H9 (cell line): Measurements from ENCODE around the gene ABCA1. TPM values are rescaled to one million over a fixed set of nuclear protein-coding genes. Genes with fewer than 3 reads are reported as not detected.

ENCODE experiments used
- DNase-seq: peaks from one replicate; pipeline ENCODE4 v3.0.0-alpha.2; 2017
- H2AFZ ChIP-seq: one replicate; pipeline ENCODE4 v1.6.1; 2013; ENCODE audit warnings: mild to moderate bottlenecking, low read length, control low read depth, moderate library complexity
- H2AK5ac ChIP-seq: 2 replicates; pipeline ENCODE4 v1.6.1; 2013; ENCODE audit warnings: low read length, control low read depth, mixed read lengths; ENCODE audit not compliant: insufficient read length
- H2BK120ac ChIP-seq: one replicate; pipeline ENCODE4 v1.6.1; 2013; ENCODE audit warnings: low read depth, mild to moderate bottlenecking, low read length, control low read depth, inconsistent platforms; ENCODE audit not compliant: poor library complexity, severe bottlenecking
- H2BK12ac ChIP-seq: 2 replicates; pipeline ENCODE4 v1.6.1; 2013; ENCODE audit warnings: low read length, control low read depth, mixed read lengths, low read depth; ENCODE audit not compliant: insufficient read length
- H2BK15ac ChIP-seq: 2 replicates; pipeline ENCODE4 v1.6.1; 2013; ENCODE audit warnings: low read depth, low read length, control low read depth
- H2BK20ac ChIP-seq: one replicate; pipeline ENCODE4 v1.6.1; 2013; ENCODE audit warnings: low read depth, mild to moderate bottlenecking, low read length, control low read depth, inconsistent platforms; ENCODE audit not compliant: poor library complexity, severe bottlenecking
- H2BK5ac ChIP-seq: 2 replicates; pipeline ENCODE4 v1.6.1; 2013; ENCODE audit warnings: low read length, control low read depth, mixed read lengths; ENCODE audit not compliant: insufficient read length
- H3K14ac ChIP-seq: 2 replicates; pipeline ENCODE4 v1.6.1; 2013; ENCODE audit warnings: low read length, control low read depth; ENCODE audit not compliant: insufficient read depth
- H3K18ac ChIP-seq: 2 replicates; pipeline ENCODE4 v1.6.1; 2013; ENCODE audit warnings: low read depth, mild to moderate bottlenecking, mixed read lengths, low read length, control low read depth; ENCODE audit not compliant: insufficient read length
- H3K23ac ChIP-seq: 2 replicates; pipeline ENCODE4 v1.6.1; 2013; ENCODE audit warnings: low read length, control low read depth, mixed read lengths, low read depth; ENCODE audit not compliant: insufficient read length
- H3K23me2 ChIP-seq: 2 replicates; pipeline ENCODE4 v1.6.1; 2013; ENCODE audit warnings: low read depth, mild to moderate bottlenecking, mixed read lengths, low read length, control low read depth; ENCODE audit not compliant: insufficient read length, poor library complexity, severe bottlenecking
- H3K27ac ChIP-seq: 2 replicates; pipeline ENCODE4 v1.5.1; 2013; ENCODE audit warnings: low read length, control low read depth, mixed read lengths, low read depth; ENCODE audit not compliant: insufficient read length
- H3K27me3 ChIP-seq: 2 replicates; pipeline ENCODE4 v1.6.1; 2013; ENCODE audit warnings: low read length, control low read depth, inconsistent platforms; ENCODE audit not compliant: insufficient read depth
- H3K4ac ChIP-seq: 2 replicates; pipeline ENCODE4 v1.6.1; 2013; ENCODE audit warnings: low read depth, mild to moderate bottlenecking, control low read depth, inconsistent platforms, low read length, moderate library complexity
- H3K4me1 ChIP-seq: 2 replicates; pipeline ENCODE4 v1.6.1; 2013; ENCODE audit warnings: low read length, control low read depth, inconsistent platforms; ENCODE audit not compliant: insufficient read depth
- H3K4me2 ChIP-seq: 2 replicates; pipeline ENCODE4 v1.6.1; 2013; ENCODE audit warnings: low read length, control low read depth, mixed read lengths; ENCODE audit not compliant: insufficient read length, insufficient read depth
- H3K56ac ChIP-seq: 2 replicates; pipeline ENCODE4 v1.6.1; 2013; ENCODE audit warnings: low read depth, mild to moderate bottlenecking, mixed read lengths, low read length, control low read depth; ENCODE audit not compliant: insufficient read length
- H3K79me1 ChIP-seq: 2 replicates; pipeline ENCODE4 v1.6.1; 2013; ENCODE audit warnings: low read depth, mild to moderate bottlenecking, moderate library complexity, low read length, control low read depth, inconsistent platforms; ENCODE audit not compliant: insufficient read depth, poor library complexity, severe bottlenecking
- H3K79me2 ChIP-seq: 2 replicates; pipeline ENCODE4 v1.6.1; 2013; ENCODE audit warnings: low read length, control low read depth, inconsistent platforms; ENCODE audit not compliant: insufficient read depth
- H3K9ac ChIP-seq: 2 replicates; pipeline ENCODE4 v1.6.1; 2013; ENCODE audit warnings: low read length, control low read depth, mixed read lengths; ENCODE audit not compliant: insufficient read length; ENCODE audit errors: extremely low read depth
- H3K9me3 ChIP-seq: one replicate; pipeline ENCODE4 v1.6.1; 2013; ENCODE audit warnings: low read depth, low read length, inconsistent platforms; ENCODE audit not compliant: control insufficient read depth
- H3T11ph ChIP-seq: one replicate; pipeline ENCODE4 v1.6.1; 2013; ENCODE audit warnings: mild to moderate bottlenecking, low read length, control low read depth, inconsistent platforms
- H4K20me1 ChIP-seq: one replicate; pipeline ENCODE4 v1.6.1; 2013; ENCODE audit not compliant: control insufficient read depth, insufficient read length, insufficient read depth
- H4K5ac ChIP-seq: 2 replicates; pipeline ENCODE4 v1.6.1; 2013; ENCODE audit warnings: low read depth, mild to moderate bottlenecking, mixed read lengths, low read length, control low read depth; ENCODE audit not compliant: insufficient read length
- H4K8ac ChIP-seq: replicated peaks from 2 replicates; pipeline ENCODE4 v1.6.1; 2013; ENCODE audit warnings: low read length, control low read depth, mixed read lengths, low read depth; ENCODE audit not compliant: insufficient read length
- H4K91ac ChIP-seq: 2 replicates; pipeline ENCODE4 v1.6.1; 2013; ENCODE audit warnings: low read depth, mild to moderate bottlenecking, moderate library complexity, mixed read lengths, low read length, control low read depth; ENCODE audit not compliant: insufficient read length
- H3K27ac Mint-ChIP-seq, 3 experiments: 2 replicates in 2 of 3; 3 replicates in 1 of 3; pipeline ENCODE4 v1.8.0; 2020 to 2021; ENCODE audit warnings: mixed read lengths in 3 of 3, mild to moderate bottlenecking in 1 of 3, moderate library complexity in 1 of 3
- H3K27me3 Mint-ChIP-seq: 2 replicates; pipeline ENCODE4 v1.8.0; 2021; ENCODE audit warnings: low read depth, mild to moderate bottlenecking, moderate library complexity, mixed read lengths
- H3K36me3 Mint-ChIP-seq, 3 experiments: 2 replicates in 2 of 3; 3 replicates in 1 of 3; pipeline ENCODE4 v1.8.0; 2020 to 2021; ENCODE audit warnings: low read depth in 3 of 3, mixed read lengths in 3 of 3; ENCODE audit not compliant: insufficient read depth in 1 of 3
- H3K4me1 Mint-ChIP-seq, 2 experiments: 2 replicates each; pipeline ENCODE4 v1.8.0; 2020; ENCODE audit warnings: mixed read lengths in 2 of 2
- H3K4me3 Mint-ChIP-seq, 2 experiments: 2 replicates in 1 of 2; 3 replicates in 1 of 2; pipeline ENCODE4 v1.8.0; 2020 to 2021; ENCODE audit warnings: mild to moderate bottlenecking in 2 of 2, mixed read lengths in 2 of 2, moderate library complexity in 1 of 2
- H3K9me3 Mint-ChIP-seq, 2 experiments: 2 replicates in 1 of 2; 3 replicates in 1 of 2; pipeline ENCODE4 v1.8.0; 2020; ENCODE audit warnings: mild to moderate bottlenecking in 2 of 2, mixed read lengths in 2 of 2, moderate library complexity in 1 of 2
- CTCF ChIP-seq: fragments of 200-600 bp; sonication (generic); conservative IDR thresholded peaks from 3 replicates; pipeline ENCODE4 v1.8.0; 2021; ENCODE audit warnings: antibody characterized with exemption, mild to moderate bottlenecking
- total RNA-seq: library from RNA; stranded (reverse); gene quantifications from 2 replicates; pipeline ENCODE4 v1.2.1, GENCODE V29; 2021

Gene ABCA1
- total RNA-seq, 1 experiment from 2014 or later = 16.6 TPM

- no peak overlapping the region for H3T11ph ChIP-seq
- H3K56ac ChIP-seq = no peak overlapping the region
- TF ChIP-seq CTCF = no peak
- no peaks in the 10 kb centered on the region for H3K79me2 ChIP-seq
- no peak overlapping the region for H3K4me2 ChIP-seq
- no peaks in the 10 kb centered on the region for H3K79me1 ChIP-seq
- DNase-seq = no peak
- Mint-ChIP-seq H3K9me3 (no peaks in the 10 kb centered on the region), H3K27me3 (no peaks in the 10 kb centered on the region), H3K36me3 (peaks cover 0 to 29% (median 21%) of the 10 kb centered on the region in 3 experiments; a peak in 6 of 7 replicates), H3K27ac (no peak overlapping the region), H3K4me1 (peaks cover 15 to 23% of the 10 kb centered on the region in 2 experiments), H3K4me3 (no peak overlapping the region)
- H3K23ac ChIP-seq = no peak overlapping the region
- H2BK15ac ChIP-seq = no peak overlapping the region
- no peak overlapping the region for H4K8ac ChIP-seq
- H2AFZ ChIP-seq = no peak overlapping the region
- H3K23me2 ChIP-seq = no peaks in the 10 kb centered on the region
- H4K20me1 ChIP-seq = no peaks in the 10 kb centered on the region
- no peak overlapping the region for H2AK5ac ChIP-seq
- H3K4ac ChIP-seq = no peak overlapping the region
- no peak overlapping the region for H4K5ac ChIP-seq
- no peak overlapping the region for H2BK120ac ChIP-seq
- no peaks in the 10 kb centered on the region for H3K9me3 ChIP-seq
- H3K4me1 ChIP-seq = no peaks in the 10 kb centered on the region
- H4K91ac ChIP-seq = no peak overlapping the region
- H2BK20ac ChIP-seq = no peak overlapping the region
- no peak overlapping the region for H3K18ac ChIP-seq
- no peak overlapping the region for H3K27ac ChIP-seq
- H2BK5ac ChIP-seq = no peak overlapping the region
- H3K9ac ChIP-seq = no peak overlapping the region
- H3K27me3 ChIP-seq = no peaks in the 10 kb centered on the region
- no peak overlapping the region for H2BK12ac ChIP-seq
- H3K14ac ChIP-seq = no peak overlapping the region
Measured at GRCh38 chr9:104853683-104854082, 74.3 kb downstream of the ABCA1 start.
